ENCODE data around the gene FOXJ1.

DNA sequence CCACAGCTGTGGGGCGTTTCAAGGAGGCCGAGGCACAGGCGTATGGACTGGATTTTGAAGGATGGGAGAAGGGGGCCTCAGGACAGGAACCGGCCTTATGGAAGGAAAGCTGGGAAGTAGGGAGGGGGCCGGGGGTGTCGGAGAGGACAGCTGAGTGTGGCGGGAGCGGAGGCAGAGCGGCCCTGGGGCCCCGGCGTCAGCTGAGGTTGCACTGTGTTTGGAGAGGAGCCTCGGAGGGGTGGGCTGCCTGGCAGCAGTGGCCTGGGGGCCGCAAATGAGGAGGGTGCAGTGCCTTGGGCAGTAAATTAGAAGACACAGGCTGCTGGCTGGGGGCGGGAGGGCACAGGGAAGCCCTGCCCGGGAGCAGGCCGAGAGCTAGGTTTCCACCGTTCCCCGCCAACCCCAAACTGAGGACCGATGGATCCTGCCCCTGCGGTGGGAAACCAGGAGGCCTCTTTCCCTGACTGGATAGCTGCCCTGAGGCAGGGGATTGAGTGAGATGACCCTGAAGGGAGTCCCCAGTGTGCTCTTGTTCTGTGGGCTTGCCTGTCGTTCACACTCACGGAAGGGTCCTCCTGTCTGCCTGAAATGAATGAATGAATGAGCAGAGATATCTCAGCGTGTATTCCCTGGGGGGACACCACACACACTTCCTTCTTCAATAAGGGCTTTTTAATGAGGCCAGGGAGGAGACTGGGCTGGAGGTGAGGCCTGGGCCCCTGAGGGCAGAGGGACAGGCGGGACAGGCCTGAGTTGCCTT is 18.4 kb downstream of the FOXJ1 start:
- TF ChIP-seq, protein P1, sequence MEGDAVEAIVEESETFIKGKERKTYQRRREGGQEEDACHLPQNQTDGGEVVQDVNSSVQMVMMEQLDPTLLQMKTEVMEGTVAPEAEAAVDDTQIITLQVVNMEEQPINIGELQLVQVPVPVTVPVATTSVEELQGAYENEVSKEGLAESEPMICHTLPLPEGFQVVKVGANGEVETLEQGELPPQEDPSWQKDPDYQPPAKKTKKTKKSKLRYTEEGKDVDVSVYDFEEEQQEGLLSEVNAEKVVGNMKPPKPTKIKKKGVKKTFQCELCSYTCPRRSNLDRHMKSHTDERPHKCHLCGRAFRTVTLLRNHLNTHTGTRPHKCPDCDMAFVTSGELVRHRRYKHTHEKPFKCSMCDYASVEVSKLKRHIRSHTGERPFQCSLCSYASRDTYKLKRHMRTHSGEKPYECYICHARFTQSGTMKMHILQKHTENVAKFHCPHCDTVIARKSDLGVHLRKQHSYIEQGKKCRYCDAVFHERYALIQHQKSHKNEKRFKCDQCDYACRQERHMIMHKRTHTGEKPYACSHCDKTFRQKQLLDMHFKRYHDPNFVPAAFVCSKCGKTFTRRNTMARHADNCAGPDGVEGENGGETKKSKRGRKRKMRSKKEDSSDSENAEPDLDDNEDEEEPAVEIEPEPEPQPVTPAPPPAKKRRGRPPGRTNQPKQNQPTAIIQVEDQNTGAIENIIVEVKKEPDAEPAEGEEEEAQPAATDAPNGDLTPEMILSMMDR (conservative IDR thresholded peaks at IDR 0.05 in 1 of 2, IDR thresholded peaks at IDR 0.05 in 1 of 2; ENCODE audit: extremely low read depth in 1 of 2, insufficient read depth in 1 of 2, low read depth in 1 of 2, low read length in 2 of 2), result no peak
- TF ChIP-seq EZH2 (IDR thresholded peaks at IDR 0.05; ENCODE audit: borderline replicate concordance, low read length), result no peak

Measured in mammary epithelial cell (primary cell).